ENCODE results near the gene EED. TPM values are rescaled to one million over a fixed set of nuclear protein-coding genes. Genes with fewer than 3 reads are reported as not detected.

The EED gene
- total RNA-seq, 1 experiment from 2014 or later, result 27.3 TPM

GRCh38 chr11:86275493-86276370, 31.2 kb downstream of the EED start:
- TF ChIP-seq ARID4B (CRISPR knock-in tag; IDR thresholded peaks at IDR 0.05; ENCODE audit: borderline replicate concordance) (no peak), CREB1 (CRISPR knock-in tag; IDR thresholded peaks at IDR 0.05) (no peak)
- H3K27ac Mint-ChIP-seq, result no peak overlapping the region; the same call in 1 of the 2 replicates
- POLR2A ChIA-PET, result no interaction called here
- CTCF ChIA-PET, result no interaction called here
- H3K36me3 Mint-ChIP-seq, result peaks cover 22% of the 10 kb centered on the region
- no peaks in the 10 kb centered on the region for H3K9me3 Mint-ChIP-seq
- no peak for DNase-seq (ENCODE audit: low spot score)
- no peaks in the 10 kb centered on the region for H3K27me3 Mint-ChIP-seq (ENCODE audit: low read depth)
- ATAC-seq, result no peak
- peaks cover 9% of the 10 kb centered on the region for H3K4me1 Mint-ChIP-seq
- no peak overlapping the region for H3K4me3 Mint-ChIP-seq

DNA sequence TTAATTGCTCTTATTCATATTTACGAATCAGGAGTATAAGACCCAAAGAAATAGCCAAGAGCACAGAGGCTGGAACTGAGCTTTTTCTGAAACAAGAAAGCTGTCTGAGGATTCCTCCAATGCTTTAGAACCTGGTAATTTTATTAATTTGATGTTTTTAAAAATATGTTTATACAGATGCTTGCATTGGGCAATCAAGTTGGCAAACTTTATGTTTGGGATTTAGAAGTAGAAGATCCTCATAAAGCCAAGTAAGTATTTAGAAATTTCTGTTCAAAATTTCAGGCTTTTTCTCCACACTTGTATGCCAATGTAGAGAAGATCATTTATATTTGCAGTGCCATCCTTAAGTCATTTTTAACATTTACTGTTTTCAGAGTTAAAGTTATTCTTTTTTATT, 33.2 kb downstream of the EED start:
- no peak overlapping the region for H3K27ac Mint-ChIP-seq
- H3K27me3 Mint-ChIP-seq (ENCODE audit: low read depth), result no peaks in the 10 kb centered on the region
- H3K4me3 Mint-ChIP-seq, result no peak overlapping the region
- DNase-seq (ENCODE audit: low spot score) (no peak), ATAC-seq (no peak)
- peaks cover 9% of the 10 kb centered on the region for H3K4me1 Mint-ChIP-seq
- POLR2A ChIA-PET, result no interaction called here
- no peaks in the 10 kb centered on the region for H3K9me3 Mint-ChIP-seq
- CTCF ChIA-PET, result no interaction called here
- H3K36me3 Mint-ChIP-seq, result peaks cover 19% of the 10 kb centered on the region
- TF ChIP-seq IRF1 (CRISPR knock-in tag; IDR thresholded peaks at IDR 0.05) (no peak), ATF1 (CRISPR knock-in tag; IDR thresholded peaks at IDR 0.05) (no peak)

DNA sequence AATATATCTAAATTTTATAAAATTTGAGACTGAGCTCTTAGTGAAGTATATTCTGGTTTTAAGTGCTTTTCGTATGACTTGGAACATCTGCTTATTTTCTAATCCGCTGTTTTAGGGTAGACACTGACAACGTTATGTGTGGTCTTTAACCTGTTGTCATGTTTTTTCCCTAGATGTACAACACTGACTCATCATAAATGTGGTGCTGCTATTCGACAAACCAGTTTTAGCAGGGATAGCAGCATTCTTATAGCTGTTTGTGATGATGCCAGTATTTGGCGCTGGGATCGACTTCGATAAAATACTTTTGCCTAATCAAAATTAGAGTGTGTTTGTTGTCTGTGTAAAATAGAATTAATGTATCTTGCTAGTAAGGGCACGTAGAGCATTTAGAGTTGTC, 33.7 kb downstream of the EED start:
- ATAC-seq (no peak), DNase-seq (ENCODE audit: low spot score) (no peak)
- Mint-ChIP-seq H3K4me1 (peaks cover 9% of the 10 kb centered on the region), H3K9me3 (no peaks in the 10 kb centered on the region), H3K27ac (no peak overlapping the region), H3K27me3 (ENCODE audit: low read depth) (no peaks in the 10 kb centered on the region), H3K4me3 (no peak overlapping the region), H3K36me3 (peaks cover 19% of the 10 kb centered on the region)
- no peak for TF ChIP-seq TCF7 (CRISPR knock-in tag; IDR thresholded peaks at IDR 0.05; ENCODE audit: low read depth)
- no peak for TF ChIP-seq GTF2I (CRISPR knock-in tag; conservative IDR thresholded peaks at IDR 0.05)
- no peak for TF ChIP-seq NFE2L1 (CRISPR knock-in tag; IDR thresholded peaks at IDR 0.05)
- POLR2A ChIA-PET, result no interaction called here
- CTCF ChIA-PET, result no interaction called here

- DNase-seq (ENCODE audit: low spot score) (no peak), ATAC-seq (no peak)
- POLR2A ChIA-PET, result no interaction called here
- Mint-ChIP-seq H3K36me3 (peaks cover 23% of the 10 kb centered on the region), H3K27me3 (ENCODE audit: low read depth) (no peaks in the 10 kb centered on the region), H3K9me3 (no peaks in the 10 kb centered on the region), H3K4me3 (no peak overlapping the region), H3K27ac (no peak overlapping the region), H3K4me1 (peaks cover under 1% of the 10 kb centered on the region; the same call in 1 of the 2 replicates)
- TF ChIP-seq AFF4 (CRISPR knock-in tag; IDR thresholded peaks at IDR 0.05; ENCODE audit: borderline replicate concordance), result no peak
- TF ChIP-seq FOXP1 (CRISPR knock-in tag; IDR thresholded peaks at IDR 0.05; ENCODE audit: borderline replicate concordance), result no peak
- TF ChIP-seq GABPB1 (CRISPR knock-in tag; IDR thresholded peaks at IDR 0.05), result no peak
- TF ChIP-seq NR2C2 (CRISPR knock-in tag; IDR thresholded peaks at IDR 0.05), result no peak
- CTCF ChIA-PET, result no interaction called here
Observed at GRCh38 chr11:86279747-86280146, 35.2 kb downstream of the EED start.
